Hepatocyte (in vitro differentiated cells): ENCODE results near the gene ADGRE2.

Experiments
- EZH2 ChIP-seq: fragments of 200-600 bp; sonication (generic); IDR thresholded peaks from 2 replicates; pipeline ENCODE4 v1.6.1; 2016; ENCODE audit warnings: antibody characterized with exemption, mild to moderate bottlenecking, borderline replicate concordance
- TF ChIP-seq, protein P1 (sequence below): fragments of 200-600 bp; sonication (generic); IDR thresholded peaks from 2 replicates; pipeline ENCODE4 v1.5.1; 2016; ENCODE audit warnings: antibody characterized with exemption, mild to moderate bottlenecking; ENCODE audit not compliant: poor library complexity

DNA sequence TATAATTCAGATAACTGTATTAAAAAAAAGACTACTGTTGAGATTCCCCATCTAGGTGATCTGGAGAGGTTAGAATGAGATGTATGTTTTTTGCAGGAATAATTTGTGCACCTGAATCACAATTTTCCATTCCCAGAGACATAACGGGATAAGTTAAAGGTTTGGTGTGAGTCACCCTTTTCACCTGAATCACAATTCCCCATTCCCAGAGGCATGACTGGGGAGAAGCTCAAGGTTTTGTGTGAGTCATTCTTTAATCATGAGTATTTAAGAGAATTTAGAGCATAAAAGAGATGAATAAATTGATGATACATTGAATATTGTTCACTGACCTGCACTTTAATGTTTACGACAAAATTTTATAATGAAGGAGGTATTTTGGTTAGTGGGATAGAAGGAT, 47.6 kb upstream of the ADGRE2 start:
- TF ChIP-seq, protein P1, sequence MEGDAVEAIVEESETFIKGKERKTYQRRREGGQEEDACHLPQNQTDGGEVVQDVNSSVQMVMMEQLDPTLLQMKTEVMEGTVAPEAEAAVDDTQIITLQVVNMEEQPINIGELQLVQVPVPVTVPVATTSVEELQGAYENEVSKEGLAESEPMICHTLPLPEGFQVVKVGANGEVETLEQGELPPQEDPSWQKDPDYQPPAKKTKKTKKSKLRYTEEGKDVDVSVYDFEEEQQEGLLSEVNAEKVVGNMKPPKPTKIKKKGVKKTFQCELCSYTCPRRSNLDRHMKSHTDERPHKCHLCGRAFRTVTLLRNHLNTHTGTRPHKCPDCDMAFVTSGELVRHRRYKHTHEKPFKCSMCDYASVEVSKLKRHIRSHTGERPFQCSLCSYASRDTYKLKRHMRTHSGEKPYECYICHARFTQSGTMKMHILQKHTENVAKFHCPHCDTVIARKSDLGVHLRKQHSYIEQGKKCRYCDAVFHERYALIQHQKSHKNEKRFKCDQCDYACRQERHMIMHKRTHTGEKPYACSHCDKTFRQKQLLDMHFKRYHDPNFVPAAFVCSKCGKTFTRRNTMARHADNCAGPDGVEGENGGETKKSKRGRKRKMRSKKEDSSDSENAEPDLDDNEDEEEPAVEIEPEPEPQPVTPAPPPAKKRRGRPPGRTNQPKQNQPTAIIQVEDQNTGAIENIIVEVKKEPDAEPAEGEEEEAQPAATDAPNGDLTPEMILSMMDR: no peak
- TF ChIP-seq EZH2: no peak
